HepG2 (cell line): Measurements from ENCODE around the gene SRSF4. TPM values are rescaled to one million over a fixed set of nuclear protein-coding genes. Genes with fewer than 3 reads are reported as not detected.

ENCODE experiments used
- ATM ChIP-seq: fragments of 450-650 bp; IDR thresholded peaks from 2 replicates; pipeline ENCODE4 v1.7.1; 2017; ENCODE audit warnings: mild to moderate bottlenecking, borderline replicate concordance
- BCL6 ChIP-seq: IDR thresholded peaks from 2 replicates; pipeline ENCODE4 v1.6.1; 2016; ENCODE audit warnings: missing genetic modification reagents, missing compliant biosample characterization
- HNRNPK ChIP-seq: fragments of 200-400 bp; formaldehyde crosslinking; IDR thresholded peaks from 2 replicates; pipeline ENCODE4 v1.6.1; 2018; ENCODE audit warnings: low read length, low read depth, moderate library complexity, mild to moderate bottlenecking; ENCODE audit not compliant: poor library complexity, severe bottlenecking
- IKZF1 ChIP-seq: fragments of 450-650 bp; IDR thresholded peaks from 2 replicates; pipeline ENCODE4 v1.7.1; 2016
- LCORL ChIP-seq, 2 experiments: fragments of 450-650 bp in 1 of 2; sonication (generic) in 1 of 2; formaldehyde crosslinking in 1 of 2; IDR thresholded peaks; 2 replicates each; pipeline versions ENCODE4 v1.5.0 to v1.6.1; 2017 to 2020; ENCODE audit warnings: antibody characterized with exemption in 1 of 2, missing genetic modification reagents in 1 of 2
- MLLT10 ChIP-seq: sonication (generic); formaldehyde crosslinking; IDR thresholded peaks from 2 replicates; pipeline ENCODE4 v1.4.0; 2020; ENCODE audit warnings: missing genetic modification reagents
- SALL2 ChIP-seq: sonication (generic); formaldehyde crosslinking; IDR thresholded peaks from 2 replicates; pipeline ENCODE4 v1.8.1; 2023; ENCODE audit warnings: mild to moderate bottlenecking, missing genetic modification reagents, inconsistent platforms
- SNAI1 ChIP-seq: sonication (generic); formaldehyde crosslinking; IDR thresholded peaks from 2 replicates; pipeline ENCODE4 v1.5.0; 2020; ENCODE audit warnings: mild to moderate bottlenecking, missing genetic modification reagents, borderline replicate concordance
- TEAD3 ChIP-seq: optimal IDR thresholded peaks from 2 replicates; pipeline ENCODE3; 2016; ENCODE audit warnings: borderline replicate concordance
- ZBTB7A ChIP-seq: sonication (generic); formaldehyde crosslinking; IDR thresholded peaks from 2 replicates; pipeline ENCODE4 v1.8.0; 2022; ENCODE audit warnings: mild to moderate bottlenecking, missing genetic modification reagents
- ZNF282 ChIP-seq: fragments of 450-650 bp; IDR thresholded peaks from 2 replicates; pipeline ENCODE4 v1.6.1; 2018; ENCODE audit not compliant: partially characterized antibody
- ZNF432 ChIP-seq: sonication (generic); formaldehyde crosslinking; IDR thresholded peaks from 2 replicates; pipeline ENCODE4 v1.5.0; 2020; ENCODE audit warnings: missing genetic modification reagents, mild to moderate bottlenecking, borderline replicate concordance
- ZNF670 ChIP-seq: sonication (generic); formaldehyde crosslinking; IDR thresholded peaks from 2 replicates; pipeline ENCODE4 v1.8.0; 2022; ENCODE audit warnings: mild to moderate bottlenecking, missing genetic modification reagents, borderline replicate concordance
- polyA plus RNA-seq, 8 experiments: library from polyadenylated mRNA; depleted of rRNA in 3 of 8; stranded (reverse) in 7 of 8; unstranded in 1 of 8; fragments of >200 nt; fragmentation: Illumina TruSeq in 4 of 8; extraction: Trizol in 4 of 8; gene quantifications; 2 replicates each; pipeline versions ENCODE4 v1.2.1 to v1.2.3, GENCODE V29; 2011 to 2016; ENCODE audit warnings: low read depth in 4 of 8, missing spikeins in 1 of 8, mixed read lengths in 1 of 8; ENCODE audit not compliant: insufficient read depth in 1 of 8
- total RNA-seq, 5 experiments: library from RNA; depleted of rRNA; stranded (reverse); fragments of >200 nt; fragmentation: Illumina TruSeq; extraction: Trizol; gene quantifications; 2 replicates each; pipeline ENCODE4 v1.2.3, GENCODE V29; 2016; ENCODE audit warnings: low read depth in 1 of 5
- TF ChIP-seq, protein P1 (sequence below): sonication (generic); formaldehyde crosslinking; IDR thresholded peaks from 2 replicates; pipeline ENCODE4 v1.4.0; 2020; ENCODE audit warnings: mild to moderate bottlenecking, missing genetic modification reagents
- TF ChIP-seq, protein P2 (sequence below): sonication (generic); formaldehyde crosslinking; IDR thresholded peaks from 2 replicates; pipeline ENCODE4 v1.8.1; 2023; ENCODE audit warnings: mild to moderate bottlenecking, inconsistent platforms, moderate library complexity, missing genetic modification reagents, borderline replicate concordance
- TF ChIP-seq, protein P3 (sequence below): sonication (generic); formaldehyde crosslinking; IDR thresholded peaks from 2 replicates; pipeline ENCODE4 v1.8.1; 2022; ENCODE audit warnings: mild to moderate bottlenecking, missing genetic modification reagents

SRSF4 gene
- total and polyA plus RNA-seq, 2 of the 13 experiments (the other 11 are each of a cell fraction or from before 2014, with no cell fraction given): 37.7 to 50.9 TPM

DNA sequence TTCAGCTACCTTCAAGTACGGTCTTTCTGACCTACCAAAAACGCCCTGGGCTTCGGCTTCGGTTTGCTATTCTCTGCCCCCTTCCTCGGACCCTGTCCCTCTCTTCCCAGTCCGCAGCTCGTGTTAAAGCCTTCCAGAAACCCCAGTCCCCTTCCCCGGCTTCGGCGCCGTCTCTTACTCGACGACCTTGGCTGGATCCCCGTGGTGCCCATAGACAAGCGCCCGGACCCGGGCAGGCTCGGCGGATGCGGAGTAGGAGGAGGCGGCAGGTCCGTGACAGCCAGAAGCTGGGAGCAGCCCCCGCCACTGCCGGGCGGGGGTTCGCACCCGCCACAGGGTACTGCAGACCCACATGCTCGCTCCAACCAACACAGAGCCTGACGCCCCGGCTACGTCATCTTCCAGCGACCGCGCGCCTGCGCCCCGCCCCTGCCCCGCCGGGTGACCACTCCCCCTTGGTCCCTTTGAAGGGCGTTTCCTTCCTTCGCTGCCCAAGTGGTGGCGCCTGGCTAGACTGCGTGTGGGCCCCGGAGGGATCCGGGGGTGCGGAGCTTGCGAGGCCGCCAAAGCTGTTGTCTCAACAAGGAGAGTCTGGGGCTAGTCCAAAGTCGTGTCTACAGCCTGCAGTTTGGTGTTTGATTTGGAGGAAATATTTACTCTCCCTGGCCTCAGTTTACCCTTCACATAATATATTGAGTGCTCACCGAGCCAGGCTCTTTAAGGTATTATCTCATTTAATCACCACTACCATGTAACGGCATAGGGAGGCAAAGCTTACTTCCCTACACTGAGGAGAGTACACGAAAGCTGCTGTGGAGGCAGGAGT lies 49.1 kb upstream of the SRSF4 start, which contains the start of gene MECR (continued):
- TF ChIP-seq ZNF670 (CRISPR knock-in tag) (0 out of 2 replicates have a peak, but pooled peaks have one; percentile 13), SALL2 (CRISPR knock-in tag) (0 out of 2 replicates have a peak, but pooled peaks have one; percentile 41), ZBTB7A (CRISPR knock-in tag) (peak; percentile 61; the same call in 1 of the 2 replicates), SNAI1 (CRISPR knock-in tag) (no peak), MLLT10 (CRISPR knock-in tag) (no peak), ZNF282 (no peak), IKZF1 (no peak), TEAD3 (CRISPR knock-in tag) (peak; percentile 50), BCL6 (CRISPR knock-in tag) (peak; percentile 19; the same call in 1 of the 2 replicates), ATM (no peak), LCORL (IDR thresholded peaks at IDR 0.05) (no peak), LCORL (CRISPR knock-in tag; IDR thresholded peaks at IDR 0.05) (no peak; the same call in 1 of the 2 replicates), HNRNPK (no peak), ZNF432 (no peak)
- TF ChIP-seq, protein P1, sequence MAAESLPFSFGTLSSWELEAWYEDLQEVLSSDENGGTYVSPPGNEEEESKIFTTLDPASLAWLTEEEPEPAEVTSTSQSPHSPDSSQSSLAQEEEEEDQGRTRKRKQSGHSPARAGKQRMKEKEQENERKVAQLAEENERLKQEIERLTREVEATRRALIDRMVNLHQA: no peak
- TF ChIP-seq, protein P2, sequence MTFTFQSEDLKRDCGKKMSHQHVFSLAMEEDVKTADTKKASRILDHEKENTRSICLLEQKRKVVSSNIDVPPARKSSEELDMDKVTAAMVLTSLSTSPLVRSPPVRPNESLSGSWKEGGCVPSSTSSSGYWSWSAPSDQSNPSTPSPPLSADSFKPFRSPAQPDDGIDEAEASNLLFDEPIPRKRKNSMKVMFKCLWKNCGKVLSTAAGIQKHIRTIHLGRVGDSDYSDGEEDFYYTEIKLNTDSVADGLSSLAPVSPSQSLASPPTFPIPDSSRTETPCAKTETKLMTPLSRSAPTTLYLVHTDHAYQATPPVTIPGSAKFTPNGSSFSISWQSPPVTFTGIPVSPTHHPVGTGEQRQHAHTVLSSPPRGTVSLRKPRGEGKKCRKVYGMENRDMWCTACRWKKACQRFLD (CRISPR knock-in tag): no peak
- TF ChIP-seq, protein P3, sequence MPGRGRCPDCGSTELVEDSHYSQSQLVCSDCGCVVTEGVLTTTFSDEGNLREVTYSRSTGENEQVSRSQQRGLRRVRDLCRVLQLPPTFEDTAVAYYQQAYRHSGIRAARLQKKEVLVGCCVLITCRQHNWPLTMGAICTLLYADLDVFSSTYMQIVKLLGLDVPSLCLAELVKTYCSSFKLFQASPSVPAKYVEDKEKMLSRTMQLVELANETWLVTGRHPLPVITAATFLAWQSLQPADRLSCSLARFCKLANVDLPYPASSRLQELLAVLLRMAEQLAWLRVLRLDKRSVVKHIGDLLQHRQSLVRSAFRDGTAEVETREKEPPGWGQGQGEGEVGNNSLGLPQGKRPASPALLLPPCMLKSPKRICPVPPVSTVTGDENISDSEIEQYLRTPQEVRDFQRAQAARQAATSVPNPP (CRISPR knock-in tag): 0 out of 2 replicates have a peak, but pooled peaks have one; percentile 55
